Upper lobe of right lung (tissue), 1 donor: ENCODE data around the gene APBB1IP. TPM values are rescaled to one million over a fixed set of nuclear protein-coding genes. Genes with fewer than 3 reads are reported as not detected.

Experiments used
- ATAC-seq: fragments of 200-7000 bp; cut with Tn5 transposase; one replicate; pipeline ENCODE4 v1.9.1; 2020; ENCODE audit warnings: mild to moderate bottlenecking, moderate library complexity
- DNase-seq: peaks from one replicate; pipeline ENCODE4 v3.0.0-alpha.2; 2020
- H3K27ac ChIP-seq: fragments of 200-600 bp; one replicate; pipeline ENCODE4 v1.8.0; 2022
- H3K27me3 ChIP-seq: fragments of 200-600 bp; one replicate; pipeline ENCODE4 v1.8.0; 2022; ENCODE audit warnings: mild to moderate bottlenecking
- H3K36me3 ChIP-seq: fragments of 200-600 bp; one replicate; pipeline ENCODE4 v1.8.0; 2022
- H3K4me1 ChIP-seq: fragments of 200-600 bp; one replicate; pipeline ENCODE4 v1.8.0; 2022
- H3K4me3 ChIP-seq: fragments of 200-600 bp; one replicate; pipeline ENCODE4 v1.8.0; 2022; ENCODE audit warnings: mild to moderate bottlenecking
- H3K9me3 ChIP-seq: fragments of 200-600 bp; one replicate; pipeline ENCODE4 v1.8.0; 2022
- intact Hi-C: fragments of 100-400 bp; cut with DNase I; formaldehyde crosslinking; loops from one replicate; pipeline ENCODE4 v1.11.0; 2022
- total RNA-seq: library from RNA; stranded (reverse); fragmentation: NEBNext Ultra II Directional; extraction: Animal tissue kit (Norgen Biotek cat#: 25700); gene quantifications from one replicate; pipeline ENCODE4 v1.2.1, GENCODE V29; 2021
- TF ChIP-seq, protein P1 (sequence below): fragments of 200-600 bp; IDR thresholded peaks from one replicate; pipeline ENCODE4 v1.8.0; 2022; ENCODE audit warnings: antibody characterized with exemption
- donor health status: DM: no; HTN: yes; CAD: no; lungs with severe emphysema.

Gene APBB1IP
- total RNA-seq, 1 donor from 2014 or later, result 19.2 TPM

GRCh38 chr10:26506736-26507135 lies 68.6 kb downstream of the APBB1IP start:
- ATAC-seq (no peak), DNase-seq (no peak)
- Histone ChIP-seq H3K9me3 (no peaks in the 10 kb centered on the region), H3K4me1 (no peaks in the 10 kb centered on the region), H3K4me3 (no peak overlapping the region), H3K27ac (no peak overlapping the region), H3K36me3 (peaks cover 5% of the 10 kb centered on the region), H3K27me3 (no peaks in the 10 kb centered on the region)
- intact Hi-C loops, result no loop called here
- TF ChIP-seq, protein P1, sequence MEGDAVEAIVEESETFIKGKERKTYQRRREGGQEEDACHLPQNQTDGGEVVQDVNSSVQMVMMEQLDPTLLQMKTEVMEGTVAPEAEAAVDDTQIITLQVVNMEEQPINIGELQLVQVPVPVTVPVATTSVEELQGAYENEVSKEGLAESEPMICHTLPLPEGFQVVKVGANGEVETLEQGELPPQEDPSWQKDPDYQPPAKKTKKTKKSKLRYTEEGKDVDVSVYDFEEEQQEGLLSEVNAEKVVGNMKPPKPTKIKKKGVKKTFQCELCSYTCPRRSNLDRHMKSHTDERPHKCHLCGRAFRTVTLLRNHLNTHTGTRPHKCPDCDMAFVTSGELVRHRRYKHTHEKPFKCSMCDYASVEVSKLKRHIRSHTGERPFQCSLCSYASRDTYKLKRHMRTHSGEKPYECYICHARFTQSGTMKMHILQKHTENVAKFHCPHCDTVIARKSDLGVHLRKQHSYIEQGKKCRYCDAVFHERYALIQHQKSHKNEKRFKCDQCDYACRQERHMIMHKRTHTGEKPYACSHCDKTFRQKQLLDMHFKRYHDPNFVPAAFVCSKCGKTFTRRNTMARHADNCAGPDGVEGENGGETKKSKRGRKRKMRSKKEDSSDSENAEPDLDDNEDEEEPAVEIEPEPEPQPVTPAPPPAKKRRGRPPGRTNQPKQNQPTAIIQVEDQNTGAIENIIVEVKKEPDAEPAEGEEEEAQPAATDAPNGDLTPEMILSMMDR, result no peak

DNA sequence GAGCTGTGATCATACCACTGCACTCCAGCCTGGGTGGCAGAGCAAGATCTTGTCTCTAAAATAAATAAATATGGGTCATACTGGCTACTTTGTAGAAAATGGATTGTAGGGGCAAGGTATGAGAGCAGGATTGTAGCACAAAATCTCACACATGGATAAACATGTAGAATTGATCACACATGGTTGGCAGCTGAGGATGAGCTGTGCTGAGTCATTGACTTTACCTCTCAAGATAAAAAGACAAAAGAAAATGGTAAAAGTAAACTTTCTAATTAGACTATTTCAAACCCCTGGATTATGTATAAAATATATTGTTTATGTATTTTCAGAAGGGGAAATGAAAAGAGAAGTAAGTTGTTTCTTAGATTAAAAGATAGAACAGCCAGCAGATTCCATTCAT lies 69.3 kb downstream of the APBB1IP start:
- Histone ChIP-seq H3K9me3 (no peaks in the 10 kb centered on the region), H3K27me3 (no peaks in the 10 kb centered on the region), H3K4me3 (no peak overlapping the region), H3K36me3 (peaks cover 5% of the 10 kb centered on the region), H3K27ac (no peak overlapping the region), H3K4me1 (no peaks in the 10 kb centered on the region)
- TF ChIP-seq, protein P1, result no peak
- no peak for DNase-seq
- intact Hi-C loops, result no loop called here
- ATAC-seq, result no peak

- Histone ChIP-seq H3K36me3 (peaks cover 5% of the 10 kb centered on the region), H3K9me3 (no peaks in the 10 kb centered on the region), H3K27ac (no peak overlapping the region), H3K4me3 (no peak overlapping the region), H3K4me1 (no peaks in the 10 kb centered on the region), H3K27me3 (no peaks in the 10 kb centered on the region)
- ATAC-seq (no peak), DNase-seq (no peak)
- TF ChIP-seq, protein P1, result no peak
- intact Hi-C loops, result no loop called here
These were observed 69.9 kb downstream of the APBB1IP start for GRCh38 chr10:26508016-26508415.

DNA sequence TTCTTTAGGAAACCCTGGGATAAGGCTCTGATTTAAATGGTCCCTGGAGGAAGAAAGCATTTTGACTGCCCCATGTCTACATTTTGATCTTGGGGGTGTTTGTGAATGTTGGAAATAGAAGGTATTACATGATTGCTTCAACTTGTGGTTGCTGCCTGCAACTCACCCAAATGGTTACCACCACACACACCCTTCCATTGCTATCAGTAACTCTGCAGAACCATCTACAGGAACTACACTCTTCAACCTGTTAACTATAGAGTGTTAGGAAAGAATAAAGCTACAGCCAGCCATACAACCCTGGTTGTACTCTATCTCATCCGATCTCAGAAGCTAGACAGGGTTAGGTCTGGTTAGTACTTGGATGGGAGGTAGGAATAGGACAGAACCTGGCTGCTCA lies 71.2 kb downstream of the APBB1IP start:
- no peak for ATAC-seq
- H3K9me3 ChIP-seq, result no peaks in the 10 kb centered on the region
- H3K36me3 ChIP-seq, result peaks cover 17% of the 10 kb centered on the region
- no peak overlapping the region for H3K27ac ChIP-seq
- H3K27me3 ChIP-seq, result no peaks in the 10 kb centered on the region
- no peak for DNase-seq
- TF ChIP-seq, protein P1, result no peak
- no peak overlapping the region for H3K4me3 ChIP-seq
- no peaks in the 10 kb centered on the region for H3K4me1 ChIP-seq
- intact Hi-C loops, result no loop called here

DNA sequence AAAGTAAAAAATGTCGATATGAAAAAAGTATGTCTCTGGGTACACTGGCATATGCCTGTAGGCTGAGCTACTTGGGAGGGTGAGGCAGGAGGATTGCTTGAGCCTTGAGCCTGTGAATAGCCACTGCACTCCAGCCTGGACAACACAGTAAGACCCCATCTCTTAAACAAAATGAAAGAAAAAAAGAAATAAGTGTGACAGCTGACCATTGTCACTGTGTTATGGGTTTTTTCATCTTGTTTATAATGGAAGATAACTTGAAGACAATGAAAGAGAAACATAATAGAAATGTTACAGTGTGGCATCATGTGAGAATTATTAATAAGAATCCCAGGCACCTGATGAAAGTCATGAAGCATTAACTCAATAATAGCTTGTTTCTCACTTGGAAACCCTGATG lies 75.0 kb downstream of the APBB1IP start:
- H3K9me3 ChIP-seq, result no peaks in the 10 kb centered on the region
- no peak overlapping the region for H3K27ac ChIP-seq
- H3K4me1 ChIP-seq, result no peaks in the 10 kb centered on the region
- no peak for DNase-seq
- H3K4me3 ChIP-seq, result no peak overlapping the region
- no peak for ATAC-seq
- intact Hi-C loops, result no loop called here
- TF ChIP-seq, protein P1, result no peak
- no peaks in the 10 kb centered on the region for H3K27me3 ChIP-seq
- H3K36me3 ChIP-seq, result peaks cover 17% of the 10 kb centered on the region

GRCh38 chr10:26516540-26517101 lies 78.5 kb downstream of the APBB1IP start:
- no peaks in the 10 kb centered on the region for H3K4me1 ChIP-seq
- H3K9me3 ChIP-seq, result no peaks in the 10 kb centered on the region
- H3K36me3 ChIP-seq, result peaks cover 17% of the 10 kb centered on the region
- no peak overlapping the region for H3K4me3 ChIP-seq
- H3K27me3 ChIP-seq, result no peaks in the 10 kb centered on the region
- TF ChIP-seq, protein P1, result no peak
- intact Hi-C loops, result no loop called here
- DNase-seq (no peak), ATAC-seq (no peak)
- no peak overlapping the region for H3K27ac ChIP-seq
